HG02763 (cell line): Measurements from ENCODE around the gene PROM1.

ENCODE experiments used
- ATAC-seq: cut with Tn5 transposase; IDR thresholded peaks from one replicate; pipeline ENCODE4 v1.9.1; 2021; ENCODE audit warnings: mild to moderate bottlenecking, moderate library complexity; ENCODE audit not compliant: unreplicated experiment

Gene PROM1

GRCh38 chr4:16110661-16111290 is 27.0 kb upstream of the PROM1 start:
- no peak for ATAC-seq

DNA sequence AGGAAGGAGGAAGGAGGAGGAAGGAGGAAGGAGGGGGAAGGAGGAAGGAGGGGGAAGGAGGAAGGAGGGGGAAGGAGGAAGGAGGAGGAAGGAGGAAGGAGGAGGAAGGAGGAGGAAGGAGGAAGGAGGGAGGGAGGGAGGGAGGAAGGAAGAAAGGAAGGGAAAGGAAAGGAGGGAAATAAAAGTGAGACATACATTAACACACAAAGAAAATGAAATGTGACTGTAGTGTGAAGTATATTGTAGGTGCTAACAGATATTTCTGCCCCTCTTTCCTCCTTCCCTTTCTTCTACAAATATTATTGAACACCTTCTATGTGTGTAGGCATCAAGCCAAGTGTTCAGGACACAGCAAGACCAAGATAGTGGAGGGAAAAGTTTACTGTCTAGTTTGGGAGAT is 26.4 kb upstream of the PROM1 start:
- no peak for ATAC-seq

- ATAC-seq, result no peak
These were observed 25.4 kb upstream of the PROM1 start for GRCh38 chr4:16109256-16109655.

DNA sequence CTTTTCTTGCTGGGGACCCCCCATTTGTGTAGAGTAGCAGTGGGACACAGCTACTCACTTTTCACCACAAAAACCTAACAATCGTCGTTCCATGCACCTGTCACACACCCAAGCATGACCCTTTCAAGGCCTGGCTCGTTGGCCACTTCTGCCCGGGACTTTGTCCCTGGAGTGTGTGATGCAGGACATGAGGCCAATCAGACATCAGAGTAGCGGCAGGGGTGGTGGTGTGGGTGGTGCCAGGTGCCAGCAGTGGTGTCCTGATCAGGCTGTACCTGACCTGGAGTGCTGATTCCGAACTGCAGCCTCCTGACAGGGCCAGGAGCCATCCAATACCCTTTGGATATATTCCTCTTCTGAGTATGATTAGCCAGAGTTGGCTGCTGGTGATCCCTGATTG is 23.1 kb upstream of the PROM1 start:
- no peak for ATAC-seq

DNA sequence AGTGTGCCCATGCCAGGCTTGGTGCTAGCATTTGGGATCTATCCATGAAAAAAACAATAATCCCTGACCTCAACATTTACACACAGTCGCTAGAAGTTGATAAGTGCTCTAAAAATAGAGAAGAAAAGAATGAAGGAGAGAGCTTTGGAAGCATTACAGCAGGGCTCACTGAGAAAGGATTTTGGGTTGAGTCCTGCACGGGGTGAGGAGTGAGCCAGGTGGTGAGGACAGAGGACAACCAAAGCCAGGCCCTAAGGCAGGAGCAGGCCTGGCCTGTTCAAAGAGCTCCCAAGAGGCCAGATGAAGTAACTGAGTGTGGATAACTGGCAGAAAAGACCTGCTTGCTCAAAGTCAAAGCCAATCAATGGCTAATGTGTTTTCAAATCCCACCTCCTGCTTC is 20.7 kb upstream of the PROM1 start:
- no peak for ATAC-seq

GRCh38 chr4:16102356-16102755 is 18.5 kb upstream of the PROM1 start:
- no peak for ATAC-seq

DNA sequence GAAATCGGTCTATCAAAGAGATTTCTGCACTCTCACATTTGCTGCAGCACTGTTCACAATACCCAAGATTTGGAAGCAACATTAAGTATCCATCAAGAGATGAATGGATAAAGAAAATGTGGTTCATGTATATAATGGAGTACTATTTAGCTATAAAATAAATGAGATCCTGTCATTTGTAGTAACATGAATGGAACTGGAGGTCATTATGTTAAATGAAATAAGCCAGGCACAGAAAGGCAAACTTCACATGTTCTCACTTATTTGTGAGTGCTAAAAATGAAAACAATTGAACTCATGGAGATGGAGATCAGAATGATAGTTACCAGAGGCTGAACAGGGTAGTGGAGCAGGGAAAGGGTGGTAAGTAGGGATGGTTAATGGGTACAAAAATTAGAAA is 17.0 kb upstream of the PROM1 start:
- ATAC-seq, result no peak

DNA sequence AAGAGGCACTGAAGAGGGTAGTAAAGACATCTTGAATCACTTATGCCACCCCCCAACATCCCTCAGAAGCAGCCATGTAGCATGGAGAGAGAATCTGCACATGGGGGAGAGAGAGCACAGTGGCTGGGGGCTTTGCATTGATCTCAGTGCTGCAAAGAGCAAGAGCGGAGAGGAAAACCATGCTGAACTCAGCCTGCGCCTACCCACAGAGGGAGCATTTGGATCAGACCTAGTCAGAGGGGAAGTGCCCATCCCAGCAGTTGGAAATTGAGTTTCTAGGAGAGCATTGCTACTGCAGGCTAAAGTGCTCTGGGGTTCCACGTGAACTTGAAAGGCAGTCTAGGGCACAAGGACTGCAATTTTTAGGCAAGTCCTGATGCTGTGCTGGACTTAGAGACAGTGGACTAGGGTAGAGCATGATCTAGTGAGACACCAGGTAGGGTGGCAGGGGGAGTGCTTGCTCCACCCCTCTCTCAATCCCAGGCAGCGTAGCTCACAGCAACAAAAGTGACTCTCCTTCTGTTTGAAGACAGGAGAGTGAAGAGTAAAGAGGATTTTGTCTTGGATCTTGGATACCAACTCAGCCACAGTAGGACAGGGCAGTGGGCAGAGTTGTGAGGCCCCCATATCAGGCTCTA is 9.0 kb upstream of the PROM1 start:
- no peak for ATAC-seq

DNA sequence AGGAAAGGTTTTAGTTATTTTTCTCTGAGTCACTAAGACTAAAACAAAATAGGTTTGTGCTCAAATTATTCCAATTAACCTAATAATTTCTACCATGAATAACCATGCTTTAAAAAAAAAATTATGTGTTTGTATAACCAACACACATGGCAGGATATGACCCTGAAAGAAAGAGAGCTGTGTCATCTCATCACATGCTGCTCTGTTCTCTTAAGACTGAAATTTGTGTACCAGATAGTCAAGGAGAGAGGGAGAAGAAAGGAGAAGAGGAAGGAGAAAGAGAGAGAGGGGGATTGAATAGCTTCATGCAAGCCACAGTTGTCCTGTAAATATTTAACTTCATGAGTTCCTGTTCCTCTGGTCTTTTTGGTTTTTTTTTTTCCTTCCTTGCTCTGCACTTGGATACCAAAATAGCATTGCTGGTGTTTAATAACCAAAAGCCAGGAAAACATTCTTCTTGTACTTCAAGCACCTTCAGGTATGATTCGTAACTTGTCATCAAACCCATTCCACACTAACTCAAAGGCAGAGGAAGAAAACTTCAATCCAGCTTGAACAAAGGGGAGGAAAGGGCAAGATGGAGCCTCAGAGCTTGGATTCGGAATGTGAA is 6.4 kb upstream of the PROM1 start:
- no peak for ATAC-seq

- ATAC-seq, result no peak
These were observed 5.3 kb upstream of the PROM1 start for GRCh38 chr4:16089156-16089555.

GRCh38 chr4:16088601-16089000 is 4.8 kb upstream of the PROM1 start:
- no peak for ATAC-seq

DNA sequence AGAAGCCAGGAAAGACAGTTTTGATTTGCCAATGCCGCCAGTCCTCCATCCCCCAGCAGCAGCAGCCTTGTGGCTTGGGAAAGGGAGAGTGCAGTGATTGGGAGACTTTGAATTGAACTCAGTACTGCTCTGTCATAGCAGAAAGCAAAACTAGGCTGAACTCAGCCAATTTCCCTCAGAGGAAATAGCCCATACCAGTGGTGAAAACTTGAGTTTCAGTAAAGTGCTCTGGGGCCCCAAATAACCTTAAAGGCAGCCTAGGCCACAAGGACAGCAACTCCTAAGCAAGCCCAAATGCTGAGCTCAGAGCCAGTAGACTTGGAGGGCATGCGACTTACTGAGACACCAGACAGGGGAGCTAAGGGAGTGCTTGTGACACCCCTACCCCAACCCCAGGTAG is 2.0 kb upstream of the PROM1 start:
- peak; percentile 59 for ATAC-seq

GRCh38 chr4:16082426-16083240 is 1.2 kb downstream of the PROM1 start:
- no peak for ATAC-seq

DNA sequence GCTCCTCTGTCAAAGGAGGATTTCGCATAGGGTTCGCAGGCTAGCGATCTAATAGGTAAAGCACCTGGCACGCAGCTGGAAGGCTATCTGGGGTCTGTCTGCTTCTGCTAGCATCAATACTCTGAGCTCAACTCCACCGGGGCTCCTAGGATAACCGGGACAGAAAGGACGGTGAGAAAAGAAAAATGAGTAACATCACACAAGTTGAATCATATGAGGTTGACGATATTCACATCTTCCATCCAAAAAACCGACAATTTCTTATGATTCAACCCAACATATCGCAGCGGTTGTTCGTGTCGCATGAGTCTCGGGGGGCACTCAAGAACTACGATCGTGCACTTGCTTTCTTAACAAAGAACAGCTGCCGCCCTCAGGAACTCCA is 1.8 kb downstream of the PROM1 start:
- ATAC-seq, result no peak

- peak; percentile 76 for ATAC-seq
These were observed 4.8 kb downstream of the PROM1 start for GRCh38 chr4:16079046-16079445.

DNA sequence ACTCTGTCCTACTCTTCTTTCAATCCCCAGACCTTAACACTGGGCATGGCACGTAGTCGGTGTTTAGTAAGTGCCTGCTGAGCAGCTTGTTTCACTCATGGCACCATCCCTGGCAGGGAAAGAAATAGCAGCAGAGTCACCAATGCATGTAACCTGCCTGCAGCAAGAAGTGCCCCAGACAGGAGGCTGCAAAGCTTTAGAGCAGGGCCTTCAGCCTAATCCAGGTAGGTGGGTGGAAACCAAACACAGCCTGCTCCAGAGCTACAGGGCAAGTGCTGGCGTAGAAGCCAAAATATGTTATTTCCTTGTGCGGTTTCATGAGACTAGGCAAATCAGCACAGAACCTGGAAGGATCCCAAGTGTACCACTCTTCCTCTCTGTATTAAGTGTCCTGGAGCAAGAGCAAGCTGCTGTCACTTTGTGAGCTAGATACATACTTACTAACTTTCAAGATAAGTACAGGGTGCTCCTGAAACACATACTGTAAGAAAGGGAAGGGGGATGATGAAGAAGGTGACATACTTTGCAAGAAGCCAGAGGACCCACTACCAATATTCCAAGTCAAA is 5.5 kb downstream of the PROM1 start:
- no peak for ATAC-seq

GRCh38 chr4:16077786-16078185 is 6.0 kb downstream of the PROM1 start:
- no peak for ATAC-seq

DNA sequence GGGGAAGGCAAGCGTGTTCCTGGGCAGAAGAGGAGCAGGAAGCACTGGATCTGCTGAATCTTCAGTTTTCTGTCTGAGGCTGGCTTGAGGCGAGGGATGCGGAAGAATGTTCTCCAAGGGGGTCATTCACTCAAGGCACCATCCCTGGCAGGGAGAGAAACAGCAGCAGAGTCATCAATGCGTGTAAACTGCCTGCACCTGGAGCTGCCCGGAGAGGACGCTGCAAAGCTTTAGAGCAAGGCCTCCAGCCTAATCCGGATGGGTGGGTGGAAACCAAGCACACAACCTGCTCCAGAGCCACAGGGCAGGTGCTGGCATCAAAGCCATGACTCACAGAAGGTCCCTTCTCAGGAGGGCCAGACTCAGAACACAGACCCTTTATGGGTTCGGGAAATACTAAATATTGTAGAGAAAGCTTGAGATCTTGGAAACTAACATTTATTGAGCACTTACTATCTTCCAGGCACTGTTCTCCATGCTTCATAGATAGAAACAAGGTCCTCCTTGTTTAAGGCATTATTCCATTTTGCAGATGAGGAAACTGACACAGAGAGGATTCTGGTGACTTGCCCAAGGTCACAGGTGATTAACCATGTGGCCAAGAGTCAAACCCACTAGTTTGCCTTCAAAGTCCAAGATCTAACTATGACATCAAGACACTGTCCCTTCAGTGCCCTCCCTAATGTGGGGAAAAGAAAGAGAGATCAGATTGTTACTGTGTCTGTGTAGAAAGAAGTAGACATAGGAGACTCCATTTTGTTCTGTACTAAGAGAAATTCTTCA is 7.7 kb downstream of the PROM1 start:
- no peak for ATAC-seq

- no peak for ATAC-seq
These were observed 8.8 kb downstream of the PROM1 start for GRCh38 chr4:16075061-16075460.

- ATAC-seq, result no peak
These were observed 11.7 kb downstream of the PROM1 start for GRCh38 chr4:16072168-16072567.

GRCh38 chr4:16070203-16070602 is 13.6 kb downstream of the PROM1 start:
- ATAC-seq, result no peak
